T47D (cell line): ENCODE data around the gene PRCD.
"Not testable (repeated sequence)": the region's sequence is repeated elsewhere in the genome, so short reads cannot be mapped to it uniquely, and the experiment has no call there.

ENCODE experiments used
- DNase-seq, 2 experiments: peaks; one replicate each; pipeline versions ENCODE4 v3.0.0 to v3.0.0-alpha.2; 2011 to 2012; ENCODE audit warnings: low read depth in 1 of 2, low spot score in 1 of 2
- JUND ChIP-seq: IDR thresholded peaks from 2 replicates; pipeline ENCODE4 v1.6.1; 2012; ENCODE audit warnings: low read depth
- in situ Hi-C: cut with HindIII; loops from 2 replicates; pipeline ENCODE4 v1.10.0; 2016; ENCODE audit warnings: low sequenced_read_pairs, low pct_unique_long_range_greater_than_20kb

PRCD gene

GRCh38 chr17:76553178-76553908 lies 13.5 kb downstream of the PRCD start:
- in situ Hi-C loops, result no loop called here
- TF ChIP-seq JUND, result no peak
- DNase-seq, result no peak

GRCh38 chr17:76554131-76554530 lies 14.3 kb downstream of the PRCD start:
- no peak for DNase-seq
- no peak for TF ChIP-seq JUND
- in situ Hi-C loops, result no loop called here

- no peak for TF ChIP-seq JUND
- in situ Hi-C loops, result no loop called here
- no peak for DNase-seq
These were observed 17.0 kb downstream of the PRCD start for GRCh38 chr17:76556765-76557367.

- in situ Hi-C loops, result no loop called here
- no peak for TF ChIP-seq JUND
- peak; percentile 61 to 98 for DNase-seq
These were observed 17.7 kb downstream of the PRCD start for GRCh38 chr17:76557368-76558197.

GRCh38 chr17:76558198-76559095 lies 18.6 kb downstream of the PRCD start:
- TF ChIP-seq JUND, result no peak
- in situ Hi-C loops, result no loop called here
- peak in 1 of 2 experiments; percentile 73 for DNase-seq

- in situ Hi-C loops, DNase-seq: not testable (repeated sequence)
These were observed 19.6 kb downstream of the PRCD start for GRCh38 chr17:76559460-76559859.

- no peak for DNase-seq
- TF ChIP-seq JUND, result no peak
- in situ Hi-C loops, result no loop called here
These were observed 20.4 kb downstream of the PRCD start for GRCh38 chr17:76560036-76560876.

GRCh38 chr17:76560877-76561221 lies 21.0 kb downstream of the PRCD start:
- no peak for DNase-seq
- in situ Hi-C loops, result no loop called here
- no peak for TF ChIP-seq JUND

- no peak for DNase-seq
- TF ChIP-seq JUND, result no peak
- in situ Hi-C loops, result no loop called here
These were observed 21.5 kb downstream of the PRCD start for GRCh38 chr17:76561332-76561731.

GRCh38 chr17:76561799-76562268 lies 22.0 kb downstream of the PRCD start:
- in situ Hi-C loops, result no loop called here
- no peak for DNase-seq
- TF ChIP-seq JUND, result no peak

- no peak for DNase-seq
- no peak for TF ChIP-seq JUND
- in situ Hi-C loops, result no loop called here
These were observed 22.9 kb downstream of the PRCD start for GRCh38 chr17:76562734-76563148.

- in situ Hi-C loops, DNase-seq: not testable (repeated sequence)
These were observed 23.5 kb downstream of the PRCD start for GRCh38 chr17:76563359-76563758.

GRCh38 chr17:76564991-76565727 lies 25.3 kb downstream of the PRCD start:
- in situ Hi-C loops, DNase-seq: not testable (repeated sequence)
